ENCODE data around the gene RASGRF2.

DNA sequence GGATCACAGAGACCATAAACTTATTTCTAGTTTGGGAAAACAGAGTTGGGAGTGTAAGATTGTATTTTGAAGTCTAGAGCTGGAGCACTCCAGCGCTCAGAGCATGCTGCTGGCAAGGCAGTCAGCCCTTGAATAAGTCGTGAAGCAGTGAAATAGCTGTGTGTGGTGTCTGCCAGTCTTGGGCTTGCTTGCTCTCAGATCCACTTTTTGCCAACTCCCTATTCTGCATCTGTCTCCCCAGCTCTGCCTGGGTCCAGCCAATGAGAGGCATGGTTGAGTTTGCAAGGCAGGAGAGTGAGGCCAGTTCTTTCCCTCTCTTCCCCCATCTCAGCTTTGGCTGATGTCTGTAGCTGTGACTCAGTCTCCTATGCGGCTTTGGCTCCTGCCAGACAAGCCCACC is 23.3 kb upstream of the RASGRF2 start:
- TF ChIP-seq POLR2A (IDR thresholded peaks at IDR 0.05) = no peak
- no peak for TF ChIP-seq CTCF (IDR thresholded peaks at IDR 0.05)
